ENCODE data around the gene NCAM1. TPM values are rescaled to one million over a fixed set of nuclear protein-coding genes. Genes with fewer than 3 reads are reported as not detected.

NCAM1 gene
- total and polyA plus RNA-seq, 9 of the 15 experiments (the other 6 are each of a cell fraction or from before 2014, with no cell fraction given), result 0.09 to 0.23 TPM; not detected in 7

DNA sequence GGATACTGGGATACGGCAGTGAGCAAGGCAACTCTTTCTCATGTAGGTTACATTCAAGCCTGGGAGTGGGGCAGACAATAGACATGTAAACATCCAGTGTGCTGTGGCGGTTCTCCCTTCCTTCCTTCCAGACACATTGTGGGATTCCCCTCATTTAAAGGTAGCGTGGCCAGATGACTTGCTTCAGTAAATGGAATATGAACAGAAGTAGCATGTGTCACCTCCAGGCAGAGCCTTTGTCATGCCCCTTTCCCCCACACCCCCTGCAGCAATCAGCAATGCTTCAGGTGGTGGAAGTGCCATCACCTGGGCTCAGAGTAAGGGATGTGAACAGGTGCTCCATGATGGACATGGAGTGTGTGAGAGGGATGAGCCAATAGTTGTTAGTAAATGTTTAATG lies 318.4 kb downstream of the NCAM1 start:
- TF ChIP-seq, protein P1, sequence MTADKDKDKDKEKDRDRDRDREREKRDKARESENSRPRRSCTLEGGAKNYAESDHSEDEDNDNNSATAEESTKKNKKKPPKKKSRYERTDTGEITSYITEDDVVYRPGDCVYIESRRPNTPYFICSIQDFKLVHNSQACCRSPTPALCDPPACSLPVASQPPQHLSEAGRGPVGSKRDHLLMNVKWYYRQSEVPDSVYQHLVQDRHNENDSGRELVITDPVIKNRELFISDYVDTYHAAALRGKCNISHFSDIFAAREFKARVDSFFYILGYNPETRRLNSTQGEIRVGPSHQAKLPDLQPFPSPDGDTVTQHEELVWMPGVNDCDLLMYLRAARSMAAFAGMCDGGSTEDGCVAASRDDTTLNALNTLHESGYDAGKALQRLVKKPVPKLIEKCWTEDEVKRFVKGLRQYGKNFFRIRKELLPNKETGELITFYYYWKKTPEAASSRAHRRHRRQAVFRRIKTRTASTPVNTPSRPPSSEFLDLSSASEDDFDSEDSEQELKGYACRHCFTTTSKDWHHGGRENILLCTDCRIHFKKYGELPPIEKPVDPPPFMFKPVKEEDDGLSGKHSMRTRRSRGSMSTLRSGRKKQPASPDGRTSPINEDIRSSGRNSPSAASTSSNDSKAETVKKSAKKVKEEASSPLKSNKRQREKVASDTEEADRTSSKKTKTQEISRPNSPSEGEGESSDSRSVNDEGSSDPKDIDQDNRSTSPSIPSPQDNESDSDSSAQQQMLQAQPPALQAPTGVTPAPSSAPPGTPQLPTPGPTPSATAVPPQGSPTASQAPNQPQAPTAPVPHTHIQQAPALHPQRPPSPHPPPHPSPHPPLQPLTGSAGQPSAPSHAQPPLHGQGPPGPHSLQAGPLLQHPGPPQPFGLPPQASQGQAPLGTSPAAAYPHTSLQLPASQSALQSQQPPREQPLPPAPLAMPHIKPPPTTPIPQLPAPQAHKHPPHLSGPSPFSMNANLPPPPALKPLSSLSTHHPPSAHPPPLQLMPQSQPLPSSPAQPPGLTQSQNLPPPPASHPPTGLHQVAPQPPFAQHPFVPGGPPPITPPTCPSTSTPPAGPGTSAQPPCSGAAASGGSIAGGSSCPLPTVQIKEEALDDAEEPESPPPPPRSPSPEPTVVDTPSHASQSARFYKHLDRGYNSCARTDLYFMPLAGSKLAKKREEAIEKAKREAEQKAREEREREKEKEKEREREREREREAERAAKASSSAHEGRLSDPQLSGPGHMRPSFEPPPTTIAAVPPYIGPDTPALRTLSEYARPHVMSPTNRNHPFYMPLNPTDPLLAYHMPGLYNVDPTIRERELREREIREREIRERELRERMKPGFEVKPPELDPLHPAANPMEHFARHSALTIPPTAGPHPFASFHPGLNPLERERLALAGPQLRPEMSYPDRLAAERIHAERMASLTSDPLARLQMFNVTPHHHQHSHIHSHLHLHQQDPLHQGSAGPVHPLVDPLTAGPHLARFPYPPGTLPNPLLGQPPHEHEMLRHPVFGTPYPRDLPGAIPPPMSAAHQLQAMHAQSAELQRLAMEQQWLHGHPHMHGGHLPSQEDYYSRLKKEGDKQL (CRISPR knock-in tag; IDR thresholded peaks at IDR 0.05; ENCODE audit: borderline replicate concordance), result no peak
- no peak for FAIRE-seq
- no peak overlapping the region for H3K4me2 ChIP-seq (ENCODE audit: insufficient read depth, low read length)
- intact Hi-C loops (cut with micrococcal nuclease) (no loop called here), in situ Hi-C loops (cut with MboI) (no loop called here)
- no peaks in the 10 kb centered on the region for H3K9me1 ChIP-seq (ENCODE audit: control insufficient read depth, insufficient read depth, low read length)
- POLR2A ChIA-PET, result no interaction called here
- no peak overlapping the region for H2AFZ ChIP-seq (ENCODE audit: low read depth, low read length)
- H3K9me3 ChIP-seq (replicated peaks; ENCODE audit: control insufficient read depth, insufficient read depth, low read depth, low read length), result no peaks in the 10 kb centered on the region
- H3K27me3 ChIP-seq (ENCODE audit: control insufficient read depth in 2 of 2, insufficient read depth in 2 of 2, low read length in 2 of 2), result peaks cover 21 to 31% of the 10 kb centered on the region in 2 experiments
- H4K20me1 ChIP-seq (replicated peaks; ENCODE audit: control insufficient read depth, insufficient read depth, low read length), result no peaks in the 10 kb centered on the region
- BruUV-seq (replicated peaks), result no TSS peak
- H3K9ac ChIP-seq (ENCODE audit: insufficient read depth in 1 of 2, low read depth in 2 of 2, low read length in 2 of 2), result no peak overlapping the region
- no peak overlapping the region for H3K4me3 ChIP-seq
- CTCF ChIA-PET (ENCODE audit: low intra/inter-chr PET ratio), result no interaction called here
- H3K36me3 ChIP-seq (ENCODE audit: control insufficient read depth, insufficient read depth, low read length), result no peaks in the 10 kb centered on the region
- H3K4me1 ChIP-seq (replicated peaks in 1 of 2; ENCODE audit: control insufficient read depth in 2 of 2, insufficient read depth in 2 of 2, low read length in 2 of 2), result no peaks in the 10 kb centered on the region
- DNase-seq (ENCODE audit: extremely low read depth in 1 of 4, low spot score in 3 of 4), result no peak
- no peak for ATAC-seq
- H3K27ac ChIP-seq (ENCODE audit: extremely low read depth, low read depth, low read length), result no peak overlapping the region
- no peaks in the 10 kb centered on the region for H3K79me2 ChIP-seq (ENCODE audit: control insufficient read depth, insufficient read depth, low read length)
- 6% methylated on average over 3 of the region's 3 CpGs for WGBS (ENCODE audit: insufficient coverage, low coverage, missing lambda C conversion rate)

Measured in K562 (cell line).